ENCODE measurements around the gene ACOX3.

GRCh38 chr4:8467016-8467415, 26.5 kb upstream of the ACOX3 start:
- TF ChIP-seq CTCF (conservative IDR thresholded peaks at IDR 0.05; ENCODE audit: low read length), result no peak
- no peak for TF ChIP-seq EZH2phosphoT487 (IDR thresholded peaks at IDR 0.05; ENCODE audit: borderline replicate concordance, low read depth, low read length)

Data from OCI-LY7 (cell line).